Activated CD8-positive, alpha-beta memory T cell treated with anti-CD3 and anti-CD28 coated beads for 48 hours (primary cell): Measurements from ENCODE around the gene FASTKD1.
A peak's percentile ranks its signal among the peaks of the same experiment; 100 is the strongest.
"Not testable (repeated sequence)": the region's sequence is repeated elsewhere in the genome, so short reads cannot be mapped to it uniquely, and the experiment has no call there.

Experiments
- DNase-seq, 3 experiments: peaks; one replicate each; pipeline ENCODE4 v3.0.0-alpha.2; 2020; ENCODE audit warnings: low read depth in 2 of 3, low spot score in 2 of 3

FASTKD1 gene, protein sequence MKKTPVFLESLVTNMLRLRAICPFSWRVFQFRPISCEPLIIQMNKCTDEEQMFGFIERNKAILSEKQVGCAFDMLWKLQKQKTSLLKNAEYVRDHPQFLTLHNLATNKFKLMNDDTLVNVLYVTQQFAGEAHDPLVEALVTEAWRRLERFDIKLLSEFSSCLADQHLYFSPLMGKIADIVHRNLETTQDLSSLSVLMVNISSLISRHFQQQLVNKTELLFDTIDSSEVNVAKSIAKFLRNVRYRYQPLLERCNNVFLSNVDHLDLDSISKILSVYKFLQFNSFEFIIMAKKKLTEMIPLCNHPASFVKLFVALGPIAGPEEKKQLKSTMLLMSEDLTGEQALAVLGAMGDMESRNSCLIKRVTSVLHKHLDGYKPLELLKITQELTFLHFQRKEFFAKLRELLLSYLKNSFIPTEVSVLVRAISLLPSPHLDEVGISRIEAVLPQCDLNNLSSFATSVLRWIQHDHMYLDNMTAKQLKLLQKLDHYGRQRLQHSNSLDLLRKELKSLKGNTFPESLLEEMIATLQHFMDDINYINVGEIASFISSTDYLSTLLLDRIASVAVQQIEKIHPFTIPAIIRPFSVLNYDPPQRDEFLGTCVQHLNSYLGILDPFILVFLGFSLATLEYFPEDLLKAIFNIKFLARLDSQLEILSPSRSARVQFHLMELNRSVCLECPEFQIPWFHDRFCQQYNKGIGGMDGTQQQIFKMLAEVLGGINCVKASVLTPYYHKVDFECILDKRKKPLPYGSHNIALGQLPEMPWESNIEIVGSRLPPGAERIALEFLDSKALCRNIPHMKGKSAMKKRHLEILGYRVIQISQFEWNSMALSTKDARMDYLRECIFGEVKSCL

DNA sequence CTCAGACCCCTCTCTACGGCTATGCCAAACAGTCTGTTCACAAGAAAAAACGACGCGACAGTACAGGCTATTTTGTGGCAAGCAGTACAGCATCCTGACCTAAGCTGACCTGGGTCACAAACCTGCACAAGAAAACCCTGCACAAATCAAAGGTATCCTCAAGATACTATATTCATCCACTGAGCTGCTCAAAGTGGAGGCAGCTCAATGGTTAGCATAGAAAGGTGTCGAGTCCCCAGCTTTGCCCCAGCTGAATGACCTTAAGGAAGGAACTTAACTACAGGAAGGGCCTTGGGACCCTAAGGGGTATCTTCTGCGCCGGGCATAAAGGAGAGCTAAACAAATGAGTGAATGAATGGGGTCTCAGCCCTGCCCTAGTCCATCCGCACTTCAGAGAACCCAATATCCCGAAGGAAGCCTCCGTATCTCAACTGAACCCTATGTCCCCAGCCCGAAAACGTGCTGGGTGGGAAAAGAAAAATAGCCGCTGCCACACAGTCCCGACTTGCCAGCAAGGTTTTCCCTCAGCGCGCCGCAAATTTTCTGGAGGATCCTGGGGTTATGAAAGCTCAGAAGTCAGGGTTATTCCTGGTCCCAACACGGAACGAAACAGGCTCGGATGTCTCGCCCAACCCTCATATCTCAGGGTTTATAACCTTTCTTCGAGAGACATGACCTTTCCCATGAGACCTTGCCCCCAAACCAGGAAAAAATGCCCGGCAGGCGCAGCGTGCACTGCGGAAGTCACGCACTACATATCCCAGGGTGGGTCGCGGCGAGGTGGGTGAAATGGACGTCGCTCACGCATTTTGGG, at the start of gene FASTKD1:
FASTKD1 (minus strand) TSS at position 706 of the 814 bp plus-strand sequence. CDS start 1,836 bp downstream, outside the sequence.
- peak; percentile 55 to 80 (median 71) for DNase-seq

DNA sequence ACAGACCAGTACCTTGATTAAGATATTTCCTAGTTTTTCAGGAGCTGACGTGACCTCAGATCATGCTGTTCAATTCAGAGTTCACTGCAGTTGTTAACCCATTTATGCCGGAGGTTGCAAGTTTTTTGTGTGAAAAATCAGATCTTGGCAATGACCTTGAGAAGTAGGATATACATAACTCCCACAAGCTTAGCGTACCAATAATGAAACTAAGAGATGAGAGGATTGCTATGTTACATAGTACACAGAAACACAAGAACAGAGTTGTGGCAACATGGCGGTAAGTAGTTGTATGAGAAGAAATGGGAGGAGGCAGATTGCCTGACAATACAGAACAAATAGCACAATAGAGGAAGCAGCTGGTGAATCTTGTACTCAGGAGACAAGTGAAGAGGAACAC, 49.6 kb upstream of the FASTKD1 start:
- DNase-seq = no peak

DNA sequence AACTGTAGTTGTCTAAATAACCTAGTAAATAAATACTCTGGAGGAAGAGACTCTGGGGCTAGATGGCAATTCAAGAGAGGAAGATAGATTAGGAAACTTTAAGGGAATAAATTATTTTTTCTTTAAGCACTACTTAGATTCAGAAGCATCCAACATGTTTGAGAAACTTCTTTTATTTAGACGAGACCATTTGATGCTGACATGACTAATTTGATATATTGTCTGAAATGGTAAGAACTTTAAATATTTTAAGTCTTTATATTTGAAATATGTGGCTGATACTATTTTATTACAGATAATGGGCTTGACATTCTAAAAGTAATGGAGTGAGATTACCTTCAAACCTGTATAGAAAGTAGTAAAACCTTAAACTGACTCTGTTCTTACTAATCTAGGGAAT, 46.8 kb upstream of the FASTKD1 start:
- DNase-seq = no peak

DNA sequence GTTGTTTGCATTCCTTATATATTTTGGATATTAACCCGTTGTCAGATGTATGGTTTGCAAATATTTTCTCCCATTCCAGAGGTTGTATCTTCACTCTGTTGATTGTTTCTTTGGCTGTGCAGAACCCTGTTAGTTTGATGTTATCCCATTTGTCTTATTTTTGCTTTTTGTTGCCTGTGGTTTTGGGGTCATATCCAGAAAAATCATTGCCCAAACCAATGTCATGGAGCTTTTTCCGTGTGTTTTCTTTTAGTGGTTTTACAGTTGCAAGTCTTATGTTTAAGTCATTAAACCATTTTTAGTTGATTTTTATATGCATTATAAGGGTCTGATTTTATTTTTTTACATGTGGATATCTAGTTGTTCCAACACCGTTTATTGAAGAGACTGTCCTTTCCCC, 46.3 kb upstream of the FASTKD1 start:
- no peak for DNase-seq

DNA sequence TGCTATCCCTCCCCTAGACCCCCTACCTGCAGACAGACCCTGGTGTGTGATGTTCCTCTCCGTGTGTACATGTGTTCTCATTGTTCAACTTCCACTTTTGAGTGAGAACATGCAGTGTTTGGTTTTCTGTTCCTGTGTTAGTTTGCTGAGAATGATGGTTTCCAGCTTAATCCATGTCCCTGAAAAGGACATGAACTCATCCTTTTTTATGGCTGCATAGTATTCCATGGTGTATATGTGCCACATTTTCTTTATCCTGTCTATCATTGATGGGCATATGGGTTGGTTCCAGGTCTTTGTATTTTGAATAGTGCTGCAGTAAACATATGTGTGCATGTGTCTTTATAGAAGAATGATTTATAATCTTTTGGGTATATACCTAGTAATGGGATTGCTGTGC, 42.3 kb upstream of the FASTKD1 start:
- not testable (repeated sequence) for DNase-seq

DNA sequence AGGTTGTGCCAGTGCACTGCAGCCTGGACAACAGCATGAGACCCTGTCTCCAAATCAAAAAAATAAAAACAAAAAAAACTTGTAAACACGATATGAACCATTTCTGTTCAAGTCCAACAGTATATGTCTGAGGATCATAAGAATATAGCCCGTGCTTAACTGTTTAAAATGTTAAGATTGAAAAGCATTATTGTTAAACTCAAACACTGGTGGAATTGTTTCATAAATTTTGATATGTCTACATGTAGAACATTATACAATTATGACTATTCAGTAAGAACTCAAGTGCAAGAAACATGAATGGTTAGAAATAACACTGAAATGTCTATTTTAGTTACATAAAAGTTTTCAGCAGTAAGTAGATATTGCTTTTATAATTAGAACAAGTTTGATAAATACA, 40.2 kb upstream of the FASTKD1 start:
- DNase-seq = no peak

DNA sequence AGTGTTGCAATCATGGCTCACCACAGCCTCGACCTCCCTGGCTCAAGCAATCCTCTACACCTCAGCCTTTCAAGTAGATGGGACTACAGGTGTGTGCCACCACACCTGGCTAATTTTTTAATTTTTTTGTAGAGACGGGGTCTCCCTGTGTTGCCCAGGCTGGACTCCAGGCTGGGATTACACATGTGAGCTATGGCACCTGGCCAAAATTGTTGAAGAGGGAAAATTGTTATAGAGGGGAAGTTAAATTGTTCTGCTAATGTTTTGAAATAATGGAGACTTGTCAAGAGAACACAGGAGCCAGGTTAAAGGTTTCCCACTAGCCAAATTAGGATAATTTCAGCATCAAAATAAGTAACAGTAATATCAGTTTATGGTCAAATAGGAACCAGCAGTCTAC, 35.6 kb upstream of the FASTKD1 start:
- DNase-seq = no peak

DNA sequence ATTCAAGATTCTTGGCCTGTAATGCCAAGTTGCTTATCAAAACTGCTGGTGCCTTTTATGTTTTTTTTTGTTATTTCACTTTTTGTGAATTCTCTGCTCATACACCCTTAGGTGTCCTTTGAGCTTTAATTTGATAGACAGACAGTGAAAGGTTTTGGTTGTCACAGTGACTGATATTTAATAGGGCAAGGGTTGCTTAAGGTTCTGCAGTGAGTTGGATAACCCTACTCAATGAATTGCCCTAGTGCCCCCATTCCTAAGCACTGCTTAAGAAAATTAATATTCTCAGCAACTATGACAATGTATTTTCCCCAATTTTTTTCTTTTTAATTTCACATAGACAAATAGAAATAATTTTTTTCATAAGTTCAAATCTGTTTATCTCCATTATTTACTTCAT, 25.9 kb upstream of the FASTKD1 start:
- DNase-seq = no peak

DNA sequence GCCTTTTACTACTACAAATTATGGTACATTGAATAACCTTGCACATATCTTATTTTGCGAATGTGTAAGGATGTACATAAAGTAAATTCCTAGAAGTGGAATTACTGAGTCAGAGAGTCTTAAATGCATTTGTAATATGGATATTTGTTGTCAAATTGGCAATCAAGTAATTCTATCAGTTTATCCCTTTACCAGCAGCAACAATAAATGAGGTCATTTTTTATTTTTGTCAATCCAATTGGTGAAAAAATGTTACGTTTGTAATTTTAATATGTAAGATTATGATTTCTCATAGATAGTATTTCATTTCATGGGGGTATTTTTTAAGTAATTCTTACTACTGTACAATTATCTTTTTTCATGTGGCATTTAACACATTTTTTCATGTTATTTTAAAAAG, 25.3 kb upstream of the FASTKD1 start:
- DNase-seq = no peak

DNA sequence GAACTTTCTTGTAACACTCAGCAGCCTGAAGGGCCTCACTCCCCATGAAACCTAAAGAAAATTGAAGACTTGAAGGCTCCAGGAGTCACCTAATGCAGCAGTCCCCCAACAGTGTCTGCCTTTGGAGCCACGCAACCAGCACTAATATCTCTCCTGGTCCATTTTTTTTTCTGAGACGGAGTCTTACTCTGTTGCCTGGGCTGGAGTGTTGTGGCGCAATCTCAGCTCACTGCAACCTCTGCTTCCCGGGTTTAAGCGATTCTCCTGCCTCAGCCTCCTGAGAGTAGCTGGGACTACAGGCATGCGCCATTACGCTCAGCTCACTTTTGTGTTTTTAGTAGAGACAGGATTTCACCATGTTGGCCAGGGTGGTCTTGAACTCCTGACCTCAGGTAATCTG, 22.9 kb upstream of the FASTKD1 start:
- not testable (repeated sequence) for DNase-seq

DNA sequence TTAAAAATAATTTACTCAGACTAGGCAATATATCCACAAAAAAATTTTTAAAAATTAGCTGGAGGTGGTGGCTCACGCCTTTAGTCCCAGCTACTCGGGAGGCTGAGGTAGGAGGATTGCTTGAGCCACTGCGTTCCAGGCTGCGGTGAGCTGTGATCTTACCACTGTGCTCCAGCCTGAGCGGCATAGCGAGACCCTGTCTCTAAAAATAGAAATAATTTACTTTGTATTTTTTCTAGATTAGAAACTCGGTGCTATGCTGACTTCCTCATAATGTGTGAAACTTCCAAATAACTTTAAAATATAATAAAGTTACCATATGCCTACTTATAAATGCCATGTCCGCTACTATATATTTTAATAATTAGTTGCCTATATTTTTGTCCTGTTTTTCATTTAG, 17.1 kb upstream of the FASTKD1 start:
- no peak for DNase-seq

DNA sequence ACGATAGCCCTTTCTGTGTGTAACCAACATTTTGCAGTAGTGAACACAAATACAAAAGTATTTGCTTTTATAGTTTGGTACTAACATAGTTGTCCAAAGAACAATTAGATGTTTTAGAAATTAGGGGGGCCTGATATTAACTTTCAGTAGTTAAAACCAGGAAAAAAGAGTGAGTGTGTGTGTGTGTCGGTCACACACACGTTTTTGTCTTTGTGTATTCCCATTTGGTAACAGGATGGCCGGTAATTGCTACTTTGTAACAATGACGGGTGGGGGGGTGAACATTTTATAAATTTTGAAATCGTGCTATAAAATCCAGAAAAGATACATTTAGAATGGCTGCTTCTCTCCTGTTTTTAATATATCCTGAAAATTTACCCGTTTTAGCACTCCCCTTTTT, 12.0 kb upstream of the FASTKD1 start:
- no peak for DNase-seq

DNA sequence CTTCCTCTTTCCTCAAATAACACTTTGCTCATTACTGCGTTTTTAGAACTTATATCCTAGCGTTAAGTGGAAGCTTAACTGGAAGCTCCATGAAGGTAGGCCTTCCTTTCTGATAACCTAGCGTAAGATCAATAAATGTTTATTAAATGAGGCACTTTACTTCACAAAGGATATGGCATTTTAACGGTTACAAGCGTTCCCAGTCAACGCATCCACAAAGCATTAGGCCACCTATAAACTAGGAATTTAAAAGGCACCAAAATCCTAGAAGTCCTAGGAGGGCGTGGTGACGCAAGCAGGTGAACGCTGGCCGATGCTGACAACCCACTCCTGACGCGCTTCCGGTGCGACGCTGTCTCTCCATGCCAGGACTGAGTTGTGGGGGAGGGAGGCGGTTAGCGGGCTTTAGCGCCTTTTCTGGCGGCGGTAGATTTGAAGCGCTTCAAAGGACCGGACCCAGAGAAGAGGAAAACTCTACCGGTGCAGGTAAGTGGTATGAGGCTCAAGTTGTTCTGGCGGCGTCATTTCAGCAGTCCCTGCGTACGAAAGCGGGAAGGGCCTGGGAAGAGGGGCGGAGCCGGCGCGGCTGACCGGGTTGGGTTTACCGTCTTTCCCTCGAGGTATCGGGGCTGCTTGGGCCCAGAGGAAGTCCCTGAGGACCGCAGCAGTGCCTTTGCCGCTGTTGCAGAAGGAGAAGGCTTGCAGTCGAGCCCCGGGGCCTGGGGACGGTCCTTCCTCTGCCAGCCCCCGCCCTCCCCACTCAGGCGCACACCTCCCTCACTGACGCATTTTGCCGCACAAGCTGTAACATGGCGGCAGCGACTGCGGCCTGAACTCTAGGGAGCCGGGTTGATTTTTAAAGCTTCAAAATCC, 10.6 kb upstream of the FASTKD1 start, which contains the start of gene PPIG:
PPIG (plus strand) TSS at position 347 of the 873 bp plus-strand sequence. CDS start 19,691 bp downstream, outside the sequence.
- DNase-seq = peak; percentile 61 to 74 (median 67)

DNA sequence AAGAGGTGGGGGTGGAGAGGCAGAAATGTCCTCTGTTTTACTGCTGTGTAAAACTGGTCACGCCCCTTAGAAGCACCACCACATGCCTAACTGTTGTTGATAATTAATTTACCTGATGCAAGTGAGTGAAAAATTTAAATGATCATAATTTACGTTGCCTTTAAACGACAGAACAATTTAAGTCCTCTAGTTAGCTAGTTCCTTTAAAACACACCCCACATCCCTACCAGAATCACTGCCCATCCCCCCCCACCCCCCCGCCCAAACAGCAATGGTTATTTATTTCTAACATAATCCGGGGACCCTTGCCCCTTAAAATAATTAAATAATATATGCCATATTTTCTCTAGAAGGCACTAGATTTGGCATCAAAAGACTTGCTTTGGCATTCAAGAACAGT, 9.9 kb upstream of the FASTKD1 start:
- DNase-seq = no peak

DNA sequence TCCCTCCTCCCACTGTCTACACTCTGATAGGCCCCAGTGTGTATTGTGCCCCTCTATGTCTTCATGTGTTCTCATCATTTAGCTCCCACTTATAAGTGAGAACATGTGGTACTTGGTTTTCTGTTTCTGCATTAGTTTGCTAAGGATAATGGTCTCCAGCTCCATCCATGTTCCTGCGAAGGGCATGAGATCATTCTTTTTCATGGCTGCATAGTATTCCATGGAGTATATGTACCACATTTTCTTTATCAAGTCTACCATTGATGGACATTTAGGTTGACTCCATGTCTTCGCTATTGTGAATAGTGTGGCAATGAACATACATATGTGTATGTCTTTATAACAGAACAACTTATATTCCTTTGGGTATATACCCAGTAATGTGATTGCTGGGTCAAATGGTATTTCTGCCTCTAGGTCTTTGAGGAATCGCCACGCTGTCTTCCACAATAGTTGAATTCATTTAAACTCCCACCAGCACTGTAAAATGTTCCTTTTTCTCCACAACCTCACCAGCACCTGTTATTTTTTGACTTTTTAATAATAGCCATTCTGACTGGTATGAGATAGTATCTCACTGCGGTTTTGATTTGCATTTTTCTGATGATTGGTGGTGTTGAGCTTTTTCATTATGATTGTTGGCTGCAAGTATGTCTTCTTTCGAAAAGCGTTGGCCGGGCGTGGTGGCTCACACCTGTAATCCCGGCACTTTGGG, 9.0 kb upstream of the FASTKD1 start:
- DNase-seq = not testable (repeated sequence)

DNA sequence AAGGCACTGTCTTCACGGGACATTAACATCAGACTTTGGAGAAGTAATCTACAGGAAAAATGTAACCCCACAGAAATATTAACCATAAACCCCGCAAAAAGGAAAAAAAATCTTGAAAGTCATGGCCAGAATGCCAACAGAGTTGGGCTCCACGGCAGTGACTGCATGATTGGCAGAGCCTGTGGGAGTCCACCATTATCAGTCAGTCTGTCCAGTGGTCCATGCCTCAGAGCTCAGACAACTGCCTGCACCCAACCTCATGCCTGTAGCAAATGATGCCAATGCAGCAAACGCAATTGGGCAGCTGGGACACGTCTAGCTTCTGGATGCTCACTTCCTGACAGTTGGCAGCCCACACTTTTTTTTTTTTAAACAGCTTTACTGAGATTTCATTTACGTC, 5.4 kb upstream of the FASTKD1 start:
- no peak for DNase-seq

DNA sequence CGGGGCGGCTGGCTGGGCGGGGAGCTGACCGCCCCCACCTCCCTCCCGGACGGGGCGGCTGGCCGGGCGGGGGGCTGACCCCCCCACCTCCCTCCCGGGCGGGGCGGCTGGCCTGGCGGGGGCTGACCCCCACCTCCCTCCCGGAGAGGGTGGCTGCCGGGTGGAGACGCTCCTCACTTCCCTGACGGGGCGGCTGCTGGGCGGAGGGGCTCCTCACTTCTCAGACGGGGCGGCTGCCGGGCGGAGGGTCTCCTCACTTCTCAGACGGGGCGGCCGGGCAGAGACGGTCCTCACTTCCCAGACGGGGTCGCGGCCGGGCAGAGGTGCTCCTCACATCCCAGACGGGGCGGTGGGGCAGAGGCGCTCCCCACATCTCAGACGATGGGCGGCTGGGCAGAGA, 1.6 kb upstream of the FASTKD1 start:
- not testable (repeated sequence) for DNase-seq

DNA sequence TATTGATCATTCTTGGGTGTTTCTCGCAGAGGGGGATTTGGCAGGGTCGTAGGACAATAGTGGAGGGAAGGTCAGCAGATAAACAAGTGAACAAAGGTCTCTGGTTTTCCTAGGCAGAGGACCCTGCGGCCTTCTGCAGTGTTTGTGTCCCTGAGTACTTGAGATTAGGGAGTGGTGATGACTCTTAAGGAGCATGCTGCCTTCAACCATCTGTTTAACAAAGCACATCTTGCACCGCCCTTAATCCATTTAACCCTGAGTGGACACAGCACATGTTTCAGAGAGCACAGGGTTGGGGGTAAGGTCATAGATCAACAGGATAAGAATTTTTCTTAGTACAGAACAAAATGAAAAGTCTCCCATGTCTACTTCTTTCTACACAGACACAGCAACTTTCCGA, 874 bp upstream of the FASTKD1 start:
- DNase-seq = not testable (repeated sequence)

DNA sequence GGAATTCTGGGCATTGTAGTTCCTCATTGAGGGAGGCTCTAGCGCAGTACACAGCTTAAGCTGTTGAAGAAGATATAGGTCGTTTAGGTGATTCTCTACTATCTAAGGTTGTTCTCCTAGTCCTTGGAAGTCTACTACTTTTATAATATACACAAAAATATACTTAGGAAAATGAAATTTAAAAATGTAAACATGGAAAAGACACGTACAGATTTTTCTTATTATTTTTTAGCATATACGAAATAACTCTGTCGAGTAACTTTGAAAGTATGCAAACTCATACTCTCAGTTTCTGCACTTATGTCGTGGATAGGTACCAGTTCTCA, 272 bp upstream of the FASTKD1 start:
- no peak for DNase-seq

DNA sequence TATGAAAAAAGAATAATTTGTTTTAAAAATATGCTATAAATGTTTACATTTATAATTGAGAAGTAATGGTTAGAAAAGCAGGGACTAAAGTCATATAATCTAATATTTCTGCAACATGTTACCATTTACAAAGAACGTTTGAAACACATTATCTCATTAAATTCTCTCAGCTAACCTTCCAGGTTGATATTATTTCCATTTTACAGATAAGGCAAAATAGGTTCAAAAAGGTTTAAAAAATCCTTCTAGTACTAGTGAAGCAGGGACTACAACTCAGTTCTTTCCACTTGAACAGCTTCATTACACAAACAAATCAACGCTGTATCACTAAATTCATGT, 875 bp downstream of the FASTKD1 start:
- no peak for DNase-seq
